CD4-positive, alpha-beta T cell (primary cell): ENCODE data around the gene METTL4. TPM values are rescaled to one million over a fixed set of nuclear protein-coding genes. Genes with fewer than 3 reads are reported as not detected.

Experiments
- ATAC-seq: fragments of 200-7000 bp; cut with Tn5 transposase; one replicate; pipeline ENCODE4 v1.10.0; 2022; ENCODE audit warnings: mild to moderate bottlenecking; ENCODE audit not compliant: poor library complexity
- CTCF ChIA-PET: fragments of 350-600 bp; sonication (Branson Sonifier 250); formaldehyde crosslinking; loops from one replicate; lab custom pipeline; 2021; ENCODE audit warnings: antibody characterized with exemption, inconsistent platforms; lab: Charles Lee
- POLR2A ChIA-PET: fragments of 350-600 bp; sonication (Branson Sonifier 250); formaldehyde crosslinking; loops from one replicate; lab custom pipeline; 2021; ENCODE audit warnings: antibody characterized with exemption, inconsistent platforms; lab: Charles Lee
- DNase-seq, 14 experiments: peaks; one replicate each; pipeline ENCODE4 v3.0.0-alpha.2; 2013 to 2020; ENCODE audit warnings: mixed read lengths in 2 of 14
- H3K27ac ChIP-seq, 2 donors: one replicate each; pipeline versions ENCODE4 v1.5.1 to v1.7.0; 2013; ENCODE audit warnings: low read length in 2 of 2, low read depth in 1 of 2, mild to moderate bottlenecking in 1 of 2
- H3K27me3 ChIP-seq, 2 experiments: 1 replicate in 1 of 2; 2 replicates in 1 of 2; pipeline versions ENCODE4 v1.6.1 to v1.7.0; 2013; ENCODE audit warnings: low read length in 2 of 2, control low read depth in 1 of 2, mild to moderate bottlenecking in 1 of 2, moderate library complexity in 1 of 2; ENCODE audit not compliant: insufficient read depth in 2 of 2, control insufficient read depth in 1 of 2
- H3K36me3 ChIP-seq: one replicate; pipeline ENCODE4 v1.6.1; 2013; ENCODE audit warnings: low read length, control low read depth; ENCODE audit not compliant: insufficient read depth
- H3K4me1 ChIP-seq: one replicate; pipeline ENCODE4 v1.6.1; 2013; ENCODE audit warnings: low read length, control low read depth; ENCODE audit not compliant: insufficient read depth
- H3K4me3 ChIP-seq: one replicate; pipeline ENCODE4 v1.5.1; 2013; ENCODE audit warnings: mild to moderate bottlenecking, low read length, moderate library complexity
- H3K9me3 ChIP-seq, 2 experiments: 1 replicate in 1 of 2; 2 replicates in 1 of 2; pipeline versions ENCODE4 v1.6.1 to v1.7.0; 2013; ENCODE audit warnings: low read length in 2 of 2, mild to moderate bottlenecking in 2 of 2, control low read depth in 1 of 2, moderate library complexity in 1 of 2; ENCODE audit not compliant: control insufficient read depth in 1 of 2, insufficient read depth in 1 of 2
- H3K27ac Mint-ChIP-seq: one replicate; pipeline ENCODE4 v1.8.0; 2020; ENCODE audit warnings: mixed read lengths
- H3K27me3 Mint-ChIP-seq: one replicate; pipeline ENCODE4 v1.8.0; 2021; ENCODE audit warnings: mixed read lengths
- H3K36me3 Mint-ChIP-seq: one replicate; pipeline ENCODE4 v1.8.0; 2021; ENCODE audit warnings: low read depth, mixed read lengths
- H3K4me1 Mint-ChIP-seq: one replicate; pipeline ENCODE4 v1.8.0; 2021; ENCODE audit warnings: low read depth, mixed read lengths
- H3K4me3 Mint-ChIP-seq: one replicate; pipeline ENCODE4 v1.8.0; 2020; ENCODE audit warnings: mild to moderate bottlenecking, mixed read lengths
- H3K9me3 Mint-ChIP-seq: one replicate; pipeline ENCODE4 v1.8.0; 2020; ENCODE audit warnings: mixed read lengths
- CTCF ChIP-seq: fragments of 200-600 bp; IDR thresholded peaks from one replicate; pipeline ENCODE4 v1.8.0; 2022; ENCODE audit warnings: antibody characterized with exemption, mild to moderate bottlenecking
- intact Hi-C, 2 experiments: fragments of 100-400 bp; cut with DNase I in 1 of 2; cut with micrococcal nuclease in 1 of 2; formaldehyde crosslinking; loops; one replicate each; pipeline versions ENCODE4 v1.15.1 to v1.9.0; 2023 to 2025; cut with DNase I, micrococcal nuclease
- total RNA-seq, 174 experiments: library from RNA in 2 of 174; stranded (reverse) in 2 of 174; gene quantifications; one replicate each; pipeline ENCODE4 v1.2.3 and lab custom pipeline; 2021 to 2026

The METTL4 gene
- total RNA-seq, 2 experiments from 2014 or later, result 6.5 to 10.4 TPM

- H3K4me3 Mint-ChIP-seq, result no peak overlapping the region
Observed at GRCh38 chr18:2497797-2498196, 73.5 kb downstream of the METTL4 start.

GRCh38 chr18:2495381-2495780 is 75.9 kb downstream of the METTL4 start:
- CTCF ChIA-PET, result no interaction called here

More at GRCh38 chr18:2497797-2498196, 73.5 kb downstream of the METTL4 start:
- Histone ChIP-seq H3K4me3 (no peak overlapping the region), H3K36me3 (no peaks in the 10 kb centered on the region), H3K27me3 (no peaks in the 10 kb centered on the region), H3K27ac (no peak overlapping the region), H3K4me1 (no peaks in the 10 kb centered on the region), H3K9me3 (no peaks in the 10 kb centered on the region)
- H3K36me3 Mint-ChIP-seq, result no peaks in the 10 kb centered on the region
- intact Hi-C loops, result loop anchor here in 1 of 2 experiments (1.0 kb wide), 1 partner anchor 7 kb away; no protein-coding TSS in a partner anchor
- ATAC-seq (no peak), DNase-seq (no peak)
- CTCF ChIA-PET, result no interaction called here
- no peak overlapping the region for H3K27ac Mint-ChIP-seq
- POLR2A ChIA-PET, result no interaction called here
- no peaks in the 10 kb centered on the region for H3K4me1 Mint-ChIP-seq
- no peak for TF ChIP-seq CTCF
- no peaks in the 10 kb centered on the region for H3K27me3 Mint-ChIP-seq
- no peaks in the 10 kb centered on the region for H3K9me3 Mint-ChIP-seq

GRCh38 chr18:2494921-2495320 is 76.4 kb downstream of the METTL4 start:
- CTCF ChIA-PET, result no interaction called here
- no peaks in the 10 kb centered on the region for H3K9me3 ChIP-seq
- H3K4me3 Mint-ChIP-seq, result no peak overlapping the region

More at GRCh38 chr18:2495381-2495780, 75.9 kb downstream of the METTL4 start:
- no peak for TF ChIP-seq CTCF
- Histone ChIP-seq H3K4me1 (no peaks in the 10 kb centered on the region), H3K27ac (no peak overlapping the region), H3K27me3 (no peaks in the 10 kb centered on the region), H3K36me3 (no peaks in the 10 kb centered on the region), H3K4me3 (no peak overlapping the region), H3K9me3 (no peaks in the 10 kb centered on the region)
- H3K4me1 Mint-ChIP-seq, result no peaks in the 10 kb centered on the region
- H3K27ac Mint-ChIP-seq, result no peak overlapping the region
- no peak for ATAC-seq
- H3K27me3 Mint-ChIP-seq, result peaks cover 5% of the 10 kb centered on the region
- no peaks in the 10 kb centered on the region for H3K9me3 Mint-ChIP-seq
- H3K36me3 Mint-ChIP-seq, result no peaks in the 10 kb centered on the region
- intact Hi-C loops, result no loop called here
- no peak overlapping the region for H3K4me3 Mint-ChIP-seq
- DNase-seq, result no peak
- POLR2A ChIA-PET, result no interaction called here

More at GRCh38 chr18:2494921-2495320, 76.4 kb downstream of the METTL4 start:
- no peak for ATAC-seq
- H3K27ac Mint-ChIP-seq, result no peak overlapping the region
- POLR2A ChIA-PET, result no interaction called here
- Histone ChIP-seq H3K27ac (no peak overlapping the region), H3K4me1 (no peaks in the 10 kb centered on the region), H3K27me3 (no peaks in the 10 kb centered on the region), H3K4me3 (no peak overlapping the region), H3K36me3 (no peaks in the 10 kb centered on the region)
- H3K36me3 Mint-ChIP-seq, result no peaks in the 10 kb centered on the region
- no peak for DNase-seq
- intact Hi-C loops, result no loop called here
- peaks cover 9% of the 10 kb centered on the region for H3K27me3 Mint-ChIP-seq
- H3K4me1 Mint-ChIP-seq, result no peaks in the 10 kb centered on the region
- no peaks in the 10 kb centered on the region for H3K9me3 Mint-ChIP-seq
- no peak for TF ChIP-seq CTCF

Other genes starting within 250 kb of the METTL4 start
- 1 to 10 TPM; 6.3 to 7.5 TPM for gene NDC80, start 52 bp upstream of the METTL4 start, total RNA-seq
- 100 to 1,000 TPM; 357 to 359 TPM for gene SMCHD1, start 84.2 kb upstream of the METTL4 start, total RNA-seq